ENCODE results near the gene CRAT. TPM values are rescaled to one million over a fixed set of nuclear protein-coding genes. Genes with fewer than 3 reads are reported as not detected.

CRAT gene
- total and polyA plus RNA-seq, 2 donors from 2014 or later = 32.3 to 76.8 TPM

DNA sequence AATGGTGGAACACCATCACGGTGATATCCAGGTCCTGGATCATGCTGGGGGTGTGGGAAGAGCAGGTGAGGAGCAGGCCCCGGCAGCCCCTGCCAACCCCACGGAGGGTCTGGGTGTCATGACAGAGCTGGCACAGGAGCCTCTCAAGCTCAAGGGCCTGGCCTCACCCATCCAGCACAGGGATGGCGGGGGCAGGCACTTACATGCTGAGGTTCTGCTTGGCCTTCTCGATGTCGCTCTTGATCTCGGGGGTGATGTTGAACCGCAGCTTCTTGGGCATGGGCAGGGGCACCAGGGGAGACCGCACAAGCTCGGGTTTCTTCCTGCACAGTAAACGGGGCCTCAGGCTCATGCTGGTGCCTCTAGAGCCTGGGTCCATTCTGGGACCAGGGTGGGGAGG is 12.3 kb downstream of the CRAT start:
- DNase-seq = no peak

DNA sequence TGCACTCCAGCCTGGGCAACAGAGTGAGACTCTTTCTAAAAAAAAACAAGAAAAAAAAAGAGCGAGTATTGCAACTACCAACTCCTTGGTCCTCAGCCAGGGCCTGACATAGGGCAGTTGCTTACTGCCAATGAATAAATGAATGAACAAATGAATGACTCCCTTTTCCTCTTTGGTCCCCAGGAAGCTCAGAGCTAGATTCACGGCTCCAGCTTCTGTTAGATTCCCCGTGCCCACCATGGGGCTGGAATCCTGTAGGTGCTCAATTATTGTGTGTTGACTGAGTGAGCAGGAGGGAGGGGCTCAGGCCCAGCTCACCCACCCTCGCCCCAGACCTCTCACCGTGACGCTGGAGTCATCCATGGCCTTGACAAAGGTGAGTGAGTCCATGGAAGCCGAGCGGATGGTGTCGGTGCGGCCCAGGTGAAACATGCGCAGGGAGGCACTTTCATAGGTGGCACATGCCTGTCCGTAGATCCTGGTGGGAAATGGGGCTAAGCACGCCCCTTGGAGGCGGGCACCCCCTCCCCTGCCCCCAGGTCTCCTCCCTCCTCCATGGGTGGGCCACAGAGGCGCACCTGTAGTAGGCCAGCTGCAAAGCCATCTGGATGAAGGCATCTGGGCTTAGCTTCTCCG is 12.8 kb downstream of the CRAT start:
- FAIRE-seq = no peak
- H3K4me1 ChIP-seq (ENCODE audit: control insufficient read depth in 2 of 3, insufficient read depth in 2 of 3, low read depth in 1 of 3, low read length in 3 of 3) = no peaks in the 10 kb centered on the region
- DNase-seq = no peak
- TF ChIP-seq, protein P1, sequence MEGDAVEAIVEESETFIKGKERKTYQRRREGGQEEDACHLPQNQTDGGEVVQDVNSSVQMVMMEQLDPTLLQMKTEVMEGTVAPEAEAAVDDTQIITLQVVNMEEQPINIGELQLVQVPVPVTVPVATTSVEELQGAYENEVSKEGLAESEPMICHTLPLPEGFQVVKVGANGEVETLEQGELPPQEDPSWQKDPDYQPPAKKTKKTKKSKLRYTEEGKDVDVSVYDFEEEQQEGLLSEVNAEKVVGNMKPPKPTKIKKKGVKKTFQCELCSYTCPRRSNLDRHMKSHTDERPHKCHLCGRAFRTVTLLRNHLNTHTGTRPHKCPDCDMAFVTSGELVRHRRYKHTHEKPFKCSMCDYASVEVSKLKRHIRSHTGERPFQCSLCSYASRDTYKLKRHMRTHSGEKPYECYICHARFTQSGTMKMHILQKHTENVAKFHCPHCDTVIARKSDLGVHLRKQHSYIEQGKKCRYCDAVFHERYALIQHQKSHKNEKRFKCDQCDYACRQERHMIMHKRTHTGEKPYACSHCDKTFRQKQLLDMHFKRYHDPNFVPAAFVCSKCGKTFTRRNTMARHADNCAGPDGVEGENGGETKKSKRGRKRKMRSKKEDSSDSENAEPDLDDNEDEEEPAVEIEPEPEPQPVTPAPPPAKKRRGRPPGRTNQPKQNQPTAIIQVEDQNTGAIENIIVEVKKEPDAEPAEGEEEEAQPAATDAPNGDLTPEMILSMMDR (IDR thresholded peaks at IDR 0.05; ENCODE audit: borderline replicate concordance, extremely low read depth, insufficient read depth) = no peak
- H3K9ac ChIP-seq (ENCODE audit: low read length in 3 of 3) = no peak overlapping the region
- no peak overlapping the region for H3K27ac ChIP-seq (ENCODE audit: low read depth in 2 of 2, low read length in 2 of 2)
- H3K9me3 ChIP-seq (ENCODE audit: control insufficient read depth in 2 of 3, insufficient read depth in 1 of 3, low read length in 3 of 3) = no peaks in the 10 kb centered on the region
- intact Hi-C loops (cut with DNase I) = no loop called here
- H3K4me3 ChIP-seq (ENCODE audit: low read length in 3 of 3) = no peak overlapping the region
- no peaks in the 10 kb centered on the region for H3K27me3 ChIP-seq (ENCODE audit: control insufficient read depth, insufficient read depth, low read length)
- H3K36me3 ChIP-seq (ENCODE audit: control insufficient read depth in 2 of 3, insufficient read depth in 3 of 3, low read length in 3 of 3) = peaks cover 0 to 4% (median 3%) of the 10 kb centered on the region in 3 donors

More for the DNA sequence above, 12.3 kb downstream of the CRAT start:
- Histone ChIP-seq H3K27me3 (ENCODE audit: control insufficient read depth, insufficient read depth, low read length) (no peaks in the 10 kb centered on the region), H3K9ac (ENCODE audit: low read length in 3 of 3) (no peak overlapping the region), H3K27ac (ENCODE audit: low read depth in 2 of 2, low read length in 2 of 2) (no peak overlapping the region), H3K36me3 (ENCODE audit: control insufficient read depth in 2 of 3, insufficient read depth in 3 of 3, low read length in 3 of 3) (peaks cover 0 to 4% (median 3%) of the 10 kb centered on the region in 3 donors), H3K9me3 (ENCODE audit: control insufficient read depth in 2 of 3, insufficient read depth in 1 of 3, low read length in 3 of 3) (no peaks in the 10 kb centered on the region), H3K4me1 (ENCODE audit: control insufficient read depth in 2 of 3, insufficient read depth in 2 of 3, low read depth in 1 of 3, low read length in 3 of 3) (no peaks in the 10 kb centered on the region), H3K4me3 (ENCODE audit: low read length in 3 of 3) (no peak overlapping the region)
- TF ChIP-seq, protein P1 (IDR thresholded peaks at IDR 0.05; ENCODE audit: borderline replicate concordance, extremely low read depth, insufficient read depth) = no peak
- intact Hi-C loops (cut with DNase I) = no loop called here
- FAIRE-seq = no peak

DNA sequence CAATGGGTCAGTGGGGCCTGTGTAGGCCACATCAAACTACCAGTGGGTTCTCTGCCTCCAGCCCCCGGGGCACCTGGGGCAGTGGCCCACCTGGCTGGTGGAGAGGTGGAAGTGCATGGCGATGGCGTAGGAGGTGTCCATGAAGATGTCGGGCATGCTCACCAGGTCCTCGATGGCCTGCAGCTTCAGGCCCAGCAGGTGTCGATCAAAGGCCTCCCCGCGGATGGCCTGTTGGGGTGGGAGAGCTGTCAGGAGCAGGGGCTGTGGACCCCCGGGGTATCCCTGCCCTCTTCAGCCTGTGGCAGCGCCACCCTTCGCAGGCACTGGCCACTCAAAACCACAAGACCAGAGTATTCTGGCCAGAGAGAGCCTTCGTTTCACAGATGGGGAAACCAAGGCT is 14.7 kb downstream of the CRAT start:
- no peak overlapping the region for H3K27ac ChIP-seq (ENCODE audit: low read depth in 2 of 2, low read length in 2 of 2)
- H3K27me3 ChIP-seq (ENCODE audit: control insufficient read depth, insufficient read depth, low read length) = no peaks in the 10 kb centered on the region
- H3K4me3 ChIP-seq (ENCODE audit: low read length in 3 of 3) = no peak overlapping the region
- H3K36me3 ChIP-seq (ENCODE audit: control insufficient read depth in 2 of 3, insufficient read depth in 3 of 3, low read length in 3 of 3) = peaks cover 0 to 4% (median 3%) of the 10 kb centered on the region in 3 donors
- intact Hi-C loops (cut with DNase I) = no loop called here
- no peak overlapping the region for H3K9ac ChIP-seq (ENCODE audit: low read length in 3 of 3)
- TF ChIP-seq, protein P1 (IDR thresholded peaks at IDR 0.05; ENCODE audit: borderline replicate concordance, extremely low read depth, insufficient read depth) = no peak
- no peaks in the 10 kb centered on the region for H3K4me1 ChIP-seq (ENCODE audit: control insufficient read depth in 2 of 3, insufficient read depth in 2 of 3, low read depth in 1 of 3, low read length in 3 of 3)
- H3K9me3 ChIP-seq (ENCODE audit: control insufficient read depth in 2 of 3, insufficient read depth in 1 of 3, low read length in 3 of 3) = no peaks in the 10 kb centered on the region
- FAIRE-seq = no peak
- no peak for DNase-seq

All from kidney (tissue), 14 donors.